ENCODE measurements around the gene HS2ST1.

HS2ST1 gene

DNA sequence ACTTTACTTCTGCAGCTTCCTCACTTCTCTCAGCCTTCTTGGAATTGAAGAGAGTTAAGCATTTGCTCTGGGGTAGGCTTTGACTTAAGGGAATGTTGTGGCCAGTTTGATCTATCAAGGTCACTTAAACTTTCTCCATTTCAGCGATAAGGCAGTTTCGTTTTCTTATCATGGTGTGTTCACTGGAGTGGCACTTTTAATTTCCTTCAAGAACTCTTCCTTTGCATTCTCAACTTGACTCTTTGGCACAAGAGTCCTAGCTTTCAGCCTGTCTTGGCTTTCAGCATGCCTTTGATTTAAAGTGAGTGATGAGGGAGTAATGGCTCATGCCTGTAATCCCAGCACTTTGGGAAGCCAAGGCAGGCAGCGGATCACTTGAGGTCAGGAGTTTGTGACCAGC is 38.7 kb downstream of the HS2ST1 start:
- no peak overlapping the region for H3K4me3 ChIP-seq (ENCODE audit: low read depth, low read length, poor library complexity, severe bottlenecking)
- H3K4me1 ChIP-seq (ENCODE audit: insufficient read depth, low read length, severe bottlenecking): peaks cover 18% of the 10 kb centered on the region
- no peak overlapping the region for H2AFZ ChIP-seq (ENCODE audit: low read length)
- H3K4me2 ChIP-seq (ENCODE audit: low read length): peak overlapping the region; percentile 28; the same call in 1 of the 2 replicates
- H3K27me3 ChIP-seq (ENCODE audit: insufficient read depth, low read length): no peaks in the 10 kb centered on the region
- H3F3A ChIP-seq (ENCODE audit: insufficient read depth, low read length): no peaks in the 10 kb centered on the region
- H3K79me2 ChIP-seq (ENCODE audit: insufficient read depth, low read length): peaks cover 72% of the 10 kb centered on the region
- TF ChIP-seq EZH2 (IDR thresholded peaks at IDR 0.05; ENCODE audit: borderline replicate concordance, low read length): no peak
- TF ChIP-seq, protein P1, sequence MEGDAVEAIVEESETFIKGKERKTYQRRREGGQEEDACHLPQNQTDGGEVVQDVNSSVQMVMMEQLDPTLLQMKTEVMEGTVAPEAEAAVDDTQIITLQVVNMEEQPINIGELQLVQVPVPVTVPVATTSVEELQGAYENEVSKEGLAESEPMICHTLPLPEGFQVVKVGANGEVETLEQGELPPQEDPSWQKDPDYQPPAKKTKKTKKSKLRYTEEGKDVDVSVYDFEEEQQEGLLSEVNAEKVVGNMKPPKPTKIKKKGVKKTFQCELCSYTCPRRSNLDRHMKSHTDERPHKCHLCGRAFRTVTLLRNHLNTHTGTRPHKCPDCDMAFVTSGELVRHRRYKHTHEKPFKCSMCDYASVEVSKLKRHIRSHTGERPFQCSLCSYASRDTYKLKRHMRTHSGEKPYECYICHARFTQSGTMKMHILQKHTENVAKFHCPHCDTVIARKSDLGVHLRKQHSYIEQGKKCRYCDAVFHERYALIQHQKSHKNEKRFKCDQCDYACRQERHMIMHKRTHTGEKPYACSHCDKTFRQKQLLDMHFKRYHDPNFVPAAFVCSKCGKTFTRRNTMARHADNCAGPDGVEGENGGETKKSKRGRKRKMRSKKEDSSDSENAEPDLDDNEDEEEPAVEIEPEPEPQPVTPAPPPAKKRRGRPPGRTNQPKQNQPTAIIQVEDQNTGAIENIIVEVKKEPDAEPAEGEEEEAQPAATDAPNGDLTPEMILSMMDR (IDR thresholded peaks at IDR 0.05; ENCODE audit: low read length): no peak
- H3K9ac ChIP-seq (ENCODE audit: low read length): no peak overlapping the region
- no peak overlapping the region for H3K27ac ChIP-seq (ENCODE audit: low read depth, low read length, poor library complexity, severe bottlenecking)
- H4K20me1 ChIP-seq (ENCODE audit: insufficient read depth, low read length): no peaks in the 10 kb centered on the region
- no peaks in the 10 kb centered on the region for H3K9me3 ChIP-seq (ENCODE audit: low read length)
- no peaks in the 10 kb centered on the region for H3K9me2 ChIP-seq (ENCODE audit: low read depth, low read length)
- no peaks in the 10 kb centered on the region for H3K36me3 ChIP-seq (ENCODE audit: insufficient read depth, low read length)

DNA sequence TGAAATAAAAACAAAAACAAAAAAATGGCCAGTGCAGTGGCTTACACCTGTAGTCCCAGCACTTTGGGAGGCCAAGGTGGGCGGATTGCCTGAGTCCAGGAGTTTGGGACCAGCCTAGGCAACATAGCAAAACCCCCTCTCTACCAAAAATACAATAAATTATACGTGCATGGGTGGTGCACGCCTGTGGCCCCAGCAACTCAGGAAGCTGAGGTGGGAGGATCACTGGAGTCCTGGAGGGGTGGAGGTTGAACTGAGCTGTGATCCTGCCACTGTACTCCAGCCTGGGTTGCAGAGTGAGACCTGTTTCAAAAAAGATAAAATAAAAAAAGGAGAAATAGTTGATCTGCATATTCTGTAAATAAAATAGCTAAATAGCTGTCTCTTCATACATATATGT is 41.2 kb downstream of the HS2ST1 start:
- H3K4me1 ChIP-seq (ENCODE audit: insufficient read depth, low read length, severe bottlenecking): peaks cover 18% of the 10 kb centered on the region
- H3K27ac ChIP-seq (ENCODE audit: low read depth, low read length, poor library complexity, severe bottlenecking): no peak overlapping the region

DNA sequence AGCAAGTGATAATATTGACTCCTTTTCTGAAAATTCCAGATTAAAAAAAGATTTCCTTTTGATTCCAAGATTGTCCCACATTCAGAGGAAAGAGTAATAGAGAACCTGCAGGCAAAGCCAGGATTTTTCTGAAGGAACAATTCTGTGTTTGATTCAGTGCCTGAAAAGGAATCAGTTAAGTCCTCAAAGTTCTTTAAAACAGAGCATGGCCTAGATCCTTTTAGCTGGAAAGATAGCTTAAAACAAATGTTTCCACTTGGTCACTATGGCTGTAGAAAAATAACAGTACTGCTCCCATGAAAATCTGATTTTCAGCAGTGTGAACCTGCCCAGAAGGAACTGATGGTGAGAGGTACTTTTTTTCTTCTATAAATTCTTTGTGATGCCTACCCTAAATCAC is 41.8 kb downstream of the HS2ST1 start:
- Histone ChIP-seq H3K4me2 (ENCODE audit: low read length) (no peak overlapping the region), H2AFZ (ENCODE audit: low read length) (no peak overlapping the region), H3K27me3 (ENCODE audit: insufficient read depth, low read length) (no peaks in the 10 kb centered on the region), H3K36me3 (ENCODE audit: insufficient read depth, low read length) (peaks cover 8% of the 10 kb centered on the region), H3K9me3 (ENCODE audit: low read length) (no peaks in the 10 kb centered on the region), H3K9me2 (ENCODE audit: low read depth, low read length) (no peaks in the 10 kb centered on the region), H4K20me1 (ENCODE audit: insufficient read depth, low read length) (no peaks in the 10 kb centered on the region), H3K79me2 (ENCODE audit: insufficient read depth, low read length) (peaks cover 53% of the 10 kb centered on the region), H3K4me3 (ENCODE audit: low read depth, low read length, poor library complexity, severe bottlenecking) (no peak overlapping the region), H3K27ac (ENCODE audit: low read depth, low read length, poor library complexity, severe bottlenecking) (no peak overlapping the region), H3F3A (ENCODE audit: insufficient read depth, low read length) (no peaks in the 10 kb centered on the region), H3K4me1 (ENCODE audit: insufficient read depth, low read length, severe bottlenecking) (peaks cover 13% of the 10 kb centered on the region), H3K9ac (ENCODE audit: low read length) (no peak overlapping the region)
- TF ChIP-seq, protein P1 (IDR thresholded peaks at IDR 0.05; ENCODE audit: low read length): no peak
- TF ChIP-seq EZH2 (IDR thresholded peaks at IDR 0.05; ENCODE audit: borderline replicate concordance, low read length): no peak

More for the DNA sequence above, 41.2 kb downstream of the HS2ST1 start:
- Histone ChIP-seq H3K79me2 (ENCODE audit: insufficient read depth, low read length) (peaks cover 57% of the 10 kb centered on the region), H2AFZ (ENCODE audit: low read length) (no peak overlapping the region), H3K27me3 (ENCODE audit: insufficient read depth, low read length) (no peaks in the 10 kb centered on the region), H3F3A (ENCODE audit: insufficient read depth, low read length) (no peaks in the 10 kb centered on the region), H3K9me2 (ENCODE audit: low read depth, low read length) (no peaks in the 10 kb centered on the region), H4K20me1 (ENCODE audit: insufficient read depth, low read length) (no peaks in the 10 kb centered on the region), H3K4me2 (ENCODE audit: low read length) (no peak overlapping the region), H3K4me3 (ENCODE audit: low read depth, low read length, poor library complexity, severe bottlenecking) (no peak overlapping the region), H3K9me3 (ENCODE audit: low read length) (no peaks in the 10 kb centered on the region), H3K36me3 (ENCODE audit: insufficient read depth, low read length) (peaks cover 8% of the 10 kb centered on the region), H3K9ac (ENCODE audit: low read length) (no peak overlapping the region)
- TF ChIP-seq, protein P1 (IDR thresholded peaks at IDR 0.05; ENCODE audit: low read length): no peak
- TF ChIP-seq EZH2 (IDR thresholded peaks at IDR 0.05; ENCODE audit: borderline replicate concordance, low read length): no peak

All from OCI-LY1 (cell line).